ENCODE measurements around the gene TRPC4.

DNA sequence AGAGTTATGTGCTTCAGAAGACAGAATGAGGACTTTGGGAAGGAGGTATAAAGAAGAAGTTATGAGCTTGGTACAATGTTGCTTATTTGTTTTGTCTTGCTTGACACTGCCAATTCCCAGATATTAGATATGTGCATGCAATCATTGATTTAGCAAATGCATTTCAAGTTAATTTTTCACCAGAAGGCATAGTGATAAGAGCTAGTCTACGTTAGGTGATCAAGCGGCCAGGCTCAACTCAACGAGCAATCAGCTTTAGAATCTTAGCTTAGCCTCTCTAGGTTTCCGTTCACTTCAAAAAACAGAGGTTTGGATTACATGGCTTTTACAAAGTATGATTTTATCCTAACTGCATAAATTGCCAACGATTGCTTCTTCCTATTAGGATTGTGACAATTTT lies 189.4 kb downstream of the TRPC4 start:
- TF ChIP-seq POLR2A (IDR thresholded peaks at IDR 0.05): no peak
- TF ChIP-seq, protein P1, sequence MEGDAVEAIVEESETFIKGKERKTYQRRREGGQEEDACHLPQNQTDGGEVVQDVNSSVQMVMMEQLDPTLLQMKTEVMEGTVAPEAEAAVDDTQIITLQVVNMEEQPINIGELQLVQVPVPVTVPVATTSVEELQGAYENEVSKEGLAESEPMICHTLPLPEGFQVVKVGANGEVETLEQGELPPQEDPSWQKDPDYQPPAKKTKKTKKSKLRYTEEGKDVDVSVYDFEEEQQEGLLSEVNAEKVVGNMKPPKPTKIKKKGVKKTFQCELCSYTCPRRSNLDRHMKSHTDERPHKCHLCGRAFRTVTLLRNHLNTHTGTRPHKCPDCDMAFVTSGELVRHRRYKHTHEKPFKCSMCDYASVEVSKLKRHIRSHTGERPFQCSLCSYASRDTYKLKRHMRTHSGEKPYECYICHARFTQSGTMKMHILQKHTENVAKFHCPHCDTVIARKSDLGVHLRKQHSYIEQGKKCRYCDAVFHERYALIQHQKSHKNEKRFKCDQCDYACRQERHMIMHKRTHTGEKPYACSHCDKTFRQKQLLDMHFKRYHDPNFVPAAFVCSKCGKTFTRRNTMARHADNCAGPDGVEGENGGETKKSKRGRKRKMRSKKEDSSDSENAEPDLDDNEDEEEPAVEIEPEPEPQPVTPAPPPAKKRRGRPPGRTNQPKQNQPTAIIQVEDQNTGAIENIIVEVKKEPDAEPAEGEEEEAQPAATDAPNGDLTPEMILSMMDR (IDR thresholded peaks at IDR 0.05): no peak

Measured in adrenal gland (tissue), 5 donors.